ENCODE data around the gene CST9L. TPM values are rescaled to one million over a fixed set of nuclear protein-coding genes. Genes with fewer than 3 reads are reported as not detected.

CST9L gene, protein sequence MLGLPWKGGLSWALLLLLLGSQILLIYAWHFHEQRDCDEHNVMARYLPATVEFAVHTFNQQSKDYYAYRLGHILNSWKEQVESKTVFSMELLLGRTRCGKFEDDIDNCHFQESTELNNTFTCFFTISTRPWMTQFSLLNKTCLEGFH
- not detected in 2 replicates for total RNA-seq (2014; rRNA removed; shearing (Covaris generic))
- total RNA-seq (2022): not detected in 2 replicates
- Bru-seq, nascent RNA: not detected
- BruChase-seq, experiment 1, labeled RNA remaining after a 6-hour chase: not detected
- not detected for BruChase-seq, experiment 2, labeled RNA remaining after a 2-hour chase
- long read RNA-seq: 0 reads

- H3K4me2 ChIP-seq (ENCODE audit: low read length): no peak within 1 kb of the TSS
- H3K36me3 ChIP-seq (ENCODE audit: insufficient read depth, low read length): no peaks in the 10 kb centered on the region
- no peaks in the 10 kb centered on the region for H3K79me2 ChIP-seq (ENCODE audit: insufficient read depth, low read depth, low read length)
- ChIA-PET CTCF (ENCODE audit: unreplicated experiment) (no interaction called here), POLR2A (no interaction called here)
- intact Hi-C loops (cut with micrococcal nuclease; ENCODE audit: unreplicated experiment): no loop called here
- no peak for TF ChIP-seq EZH2phosphoT487 (IDR thresholded peaks at IDR 0.05; ENCODE audit: borderline replicate concordance, low read depth, low read length)
- TF ChIP-seq, protein P1, sequence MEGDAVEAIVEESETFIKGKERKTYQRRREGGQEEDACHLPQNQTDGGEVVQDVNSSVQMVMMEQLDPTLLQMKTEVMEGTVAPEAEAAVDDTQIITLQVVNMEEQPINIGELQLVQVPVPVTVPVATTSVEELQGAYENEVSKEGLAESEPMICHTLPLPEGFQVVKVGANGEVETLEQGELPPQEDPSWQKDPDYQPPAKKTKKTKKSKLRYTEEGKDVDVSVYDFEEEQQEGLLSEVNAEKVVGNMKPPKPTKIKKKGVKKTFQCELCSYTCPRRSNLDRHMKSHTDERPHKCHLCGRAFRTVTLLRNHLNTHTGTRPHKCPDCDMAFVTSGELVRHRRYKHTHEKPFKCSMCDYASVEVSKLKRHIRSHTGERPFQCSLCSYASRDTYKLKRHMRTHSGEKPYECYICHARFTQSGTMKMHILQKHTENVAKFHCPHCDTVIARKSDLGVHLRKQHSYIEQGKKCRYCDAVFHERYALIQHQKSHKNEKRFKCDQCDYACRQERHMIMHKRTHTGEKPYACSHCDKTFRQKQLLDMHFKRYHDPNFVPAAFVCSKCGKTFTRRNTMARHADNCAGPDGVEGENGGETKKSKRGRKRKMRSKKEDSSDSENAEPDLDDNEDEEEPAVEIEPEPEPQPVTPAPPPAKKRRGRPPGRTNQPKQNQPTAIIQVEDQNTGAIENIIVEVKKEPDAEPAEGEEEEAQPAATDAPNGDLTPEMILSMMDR (conservative IDR thresholded peaks at IDR 0.05; ENCODE audit: low read length): no peak
- no peaks in the 10 kb centered on the region for H4K20me1 ChIP-seq (ENCODE audit: insufficient read depth, low read length)
- no peak within 1 kb of the TSS for H2AFZ ChIP-seq (ENCODE audit: low read length)
- H3K9me3 ChIP-seq (ENCODE audit: low read length): no peaks in the 10 kb centered on the region
- no peaks in the 10 kb centered on the region for H3K9me2 ChIP-seq (ENCODE audit: insufficient read depth, low read length)
- no TSS peak for BruUV-seq (replicated peaks)
- DNase-seq (ENCODE audit: low spot score): no peak
- H3K4me1 ChIP-seq (ENCODE audit: insufficient read depth, low read length, poor library complexity, severe bottlenecking): no peaks in the 10 kb centered on the region
- no peak within 1 kb of the TSS for H3K27ac ChIP-seq (ENCODE audit: low read depth, low read length, poor library complexity, severe bottlenecking)
- no peak within 1 kb of the TSS for H3K4me3 ChIP-seq (ENCODE audit: low read depth, low read length, poor library complexity, severe bottlenecking)
Measured at GRCh38 chr20:23568320-23568970, at the start of gene CST9L. CST9L (minus strand) TSS chr20:23568484; CDS start chr20:23568450, 34 bp downstream.

DNA sequence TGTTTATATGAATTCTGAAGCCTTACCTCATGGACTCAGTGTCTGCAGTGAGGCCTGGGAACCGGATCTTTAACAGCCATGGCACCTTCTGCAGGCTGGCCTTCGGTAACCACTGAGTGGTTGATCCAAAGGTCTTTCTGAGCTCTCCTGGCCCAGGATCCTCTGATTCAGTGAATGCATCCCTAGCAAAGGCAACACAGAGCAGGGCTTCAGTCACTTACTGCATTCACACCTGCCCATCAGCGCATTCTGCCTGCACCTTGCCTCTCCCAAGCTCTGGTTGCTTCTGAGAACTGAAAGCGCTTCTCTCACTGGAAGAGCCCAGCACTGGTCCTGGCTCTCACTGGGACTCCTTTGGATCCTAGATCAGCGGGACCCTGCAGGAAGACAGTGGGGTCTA lies 45.9 kb upstream of the CST9L start:
- ChIA-PET CTCF (ENCODE audit: unreplicated experiment) (no interaction called here), POLR2A (no interaction called here)
- no peaks in the 10 kb centered on the region for H3K79me2 ChIP-seq (ENCODE audit: insufficient read depth, low read depth, low read length)
- H3K36me3 ChIP-seq (ENCODE audit: insufficient read depth, low read length): no peaks in the 10 kb centered on the region
- H3K9me2 ChIP-seq (ENCODE audit: insufficient read depth, low read length): no peaks in the 10 kb centered on the region
- H3K27ac ChIP-seq (ENCODE audit: low read depth, low read length, poor library complexity, severe bottlenecking): no peak overlapping the region
- no peak overlapping the region for H3K4me3 ChIP-seq (ENCODE audit: low read depth, low read length, poor library complexity, severe bottlenecking)
- H3K9me3 ChIP-seq (ENCODE audit: low read length): no peaks in the 10 kb centered on the region
- DNase-seq (ENCODE audit: low spot score): no peak
- no peaks in the 10 kb centered on the region for H3K4me1 ChIP-seq (ENCODE audit: insufficient read depth, low read length, poor library complexity, severe bottlenecking)
- no peak overlapping the region for H2AFZ ChIP-seq (ENCODE audit: low read length)
- H3K4me2 ChIP-seq (ENCODE audit: low read length): no peak overlapping the region
- intact Hi-C loops (cut with micrococcal nuclease; ENCODE audit: unreplicated experiment): no loop called here
- no TSS peak for BruUV-seq (replicated peaks)
- no peaks in the 10 kb centered on the region for H4K20me1 ChIP-seq (ENCODE audit: insufficient read depth, low read length)
- no peak for TF ChIP-seq EZH2phosphoT487 (IDR thresholded peaks at IDR 0.05; ENCODE audit: borderline replicate concordance, low read depth, low read length)
- TF ChIP-seq, protein P1 (conservative IDR thresholded peaks at IDR 0.05; ENCODE audit: low read length): no peak

GRCh38 chr20:23613676-23614075 lies 45.4 kb upstream of the CST9L start:
- Histone ChIP-seq H3K79me2 (ENCODE audit: insufficient read depth, low read depth, low read length) (no peaks in the 10 kb centered on the region), H4K20me1 (ENCODE audit: insufficient read depth, low read length) (no peaks in the 10 kb centered on the region), H3K4me1 (ENCODE audit: insufficient read depth, low read length, poor library complexity, severe bottlenecking) (no peaks in the 10 kb centered on the region), H2AFZ (ENCODE audit: low read length) (no peak overlapping the region), H3K36me3 (ENCODE audit: insufficient read depth, low read length) (no peaks in the 10 kb centered on the region), H3K27ac (ENCODE audit: low read depth, low read length, poor library complexity, severe bottlenecking) (no peak overlapping the region), H3K9me3 (ENCODE audit: low read length) (no peaks in the 10 kb centered on the region), H3K4me3 (ENCODE audit: low read depth, low read length, poor library complexity, severe bottlenecking) (no peak overlapping the region), H3K4me2 (ENCODE audit: low read length) (no peak overlapping the region), H3K9me2 (ENCODE audit: insufficient read depth, low read length) (no peaks in the 10 kb centered on the region)
- POLR2A ChIA-PET: no interaction called here
- BruUV-seq (replicated peaks): no TSS peak
- intact Hi-C loops (cut with micrococcal nuclease; ENCODE audit: unreplicated experiment): no loop called here
- CTCF ChIA-PET (ENCODE audit: unreplicated experiment): no interaction called here
- TF ChIP-seq, protein P1 (conservative IDR thresholded peaks at IDR 0.05; ENCODE audit: low read length): no peak
- no peak for TF ChIP-seq EZH2phosphoT487 (IDR thresholded peaks at IDR 0.05; ENCODE audit: borderline replicate concordance, low read depth, low read length)
- no peak for DNase-seq (ENCODE audit: low spot score)

All from OCI-LY7 (cell line).